Neural cell (in vitro differentiated cells): ENCODE results near the gene GATM. TPM values are rescaled to one million over a fixed set of nuclear protein-coding genes. Genes with fewer than 3 reads are reported as not detected.

Source experiments
- H2AFZ ChIP-seq: fragments of 200-600, 300-800 bp; sonication (generic), shearing (Covaris generic); 2 replicates; pipeline ENCODE4 v1.6.0; 2014; ENCODE audit warnings: low read depth, mild to moderate bottlenecking, antibody characterized with exemption, low read length, moderate library complexity
- H3F3A ChIP-seq: fragments of 200-600 bp; shearing (Covaris generic); 2 replicates; pipeline ENCODE4 v1.6.1; 2016; ENCODE audit warnings: mild to moderate bottlenecking, moderate library complexity, mixed read lengths, antibody characterized with exemption, low read length; ENCODE audit not compliant: insufficient read depth, poor library complexity, severe bottlenecking
- H3K27ac ChIP-seq: fragments of 200-600, 300-800 bp; sonication (generic), shearing (Covaris generic); 2 replicates; pipeline ENCODE4 v1.5.1; 2014; ENCODE audit warnings: mild to moderate bottlenecking, low read length, moderate library complexity
- H3K27me3 ChIP-seq: fragments of 300-800, 200-600 bp; sonication (generic), shearing (Covaris generic); 2 replicates; pipeline ENCODE4 v1.6.0; 2014; ENCODE audit warnings: mild to moderate bottlenecking, low read depth, low read length, moderate library complexity; ENCODE audit not compliant: insufficient read depth
- H3K36me3 ChIP-seq: fragments of 300-800, 200-600 bp; sonication (generic), shearing (Covaris generic); 2 replicates; pipeline ENCODE4 v1.5.1; 2014; ENCODE audit warnings: mild to moderate bottlenecking, antibody characterized with exemption, low read length, moderate library complexity; ENCODE audit not compliant: insufficient read depth
- H3K4me2 ChIP-seq: fragments of 300-800, 200-600 bp; sonication (generic), shearing (Covaris generic); 2 replicates; pipeline ENCODE4 v1.6.0; 2014; ENCODE audit warnings: mild to moderate bottlenecking, low read length
- H3K4me3 ChIP-seq: fragments of 300-800, 200-600 bp; sonication (generic), shearing (Covaris generic); 2 replicates; pipeline ENCODE4 v1.5.1; 2014; ENCODE audit warnings: mild to moderate bottlenecking, low read length, moderate library complexity
- H3K79me2 ChIP-seq: fragments of 200-600 bp; shearing (Covaris generic); replicated peaks from 2 replicates; pipeline ENCODE4 v1.6.0; 2014; ENCODE audit warnings: mild to moderate bottlenecking, low read length, moderate library complexity; ENCODE audit not compliant: insufficient read depth
- H3K9ac ChIP-seq: fragments of 300-800, 200-600 bp; sonication (generic), shearing (Covaris generic); 2 replicates; pipeline ENCODE4 v1.6.1; 2016; ENCODE audit warnings: mild to moderate bottlenecking, low read length, mixed read lengths
- H3K9me2 ChIP-seq: fragments of 200-600 bp; shearing (Covaris generic); 2 replicates; pipeline ENCODE4 v1.6.1; 2016; ENCODE audit warnings: mild to moderate bottlenecking, low read length, mixed read lengths; ENCODE audit not compliant: insufficient read depth
- H3K9me3 ChIP-seq: fragments of 200-600, 300-800 bp; sonication (generic), shearing (Covaris generic); 2 replicates; pipeline ENCODE4 v1.6.1; 2016; ENCODE audit warnings: mild to moderate bottlenecking, mixed run types, low read length, moderate library complexity, mixed read lengths
- H4K20me1 ChIP-seq: fragments of 200-600 bp; shearing (Covaris generic); 2 replicates; pipeline ENCODE4 v1.6.1; 2016; ENCODE audit warnings: mild to moderate bottlenecking, mixed run types; ENCODE audit not compliant: insufficient read depth
- EP300 ChIP-seq: fragments of 450-650 bp; conservative IDR thresholded peaks from 2 replicates; pipeline ENCODE4 v1.6.1; 2014; ENCODE audit warnings: antibody characterized with exemption, mild to moderate bottlenecking, moderate library complexity; ENCODE audit not compliant: poor library complexity, severe bottlenecking
- EZH2 ChIP-seq: fragments of 200-600, 300-800 bp; shearing (Covaris generic), sonication (generic); IDR thresholded peaks from 2 replicates; pipeline ENCODE4 v1.6.1; 2014; ENCODE audit warnings: antibody characterized with exemption, low read length, borderline replicate concordance, mild to moderate bottlenecking; ENCODE audit not compliant: insufficient read depth, poor library complexity, severe bottlenecking
- MXI1 ChIP-seq: fragments of 450-650 bp; conservative IDR thresholded peaks from 2 replicates; pipeline ENCODE4 v1.6.1; 2014; ENCODE audit warnings: antibody characterized with exemption, mild to moderate bottlenecking; ENCODE audit not compliant: poor library complexity, severe bottlenecking
- POLR2AphosphoS5 ChIP-seq: IDR thresholded peaks from 2 replicates; pipeline ENCODE4 v1.6.1; 2012
- RAD21 ChIP-seq: fragments of 450-650 bp; conservative IDR thresholded peaks from 2 replicates; pipeline ENCODE4 v1.6.1; 2014; ENCODE audit warnings: antibody characterized with exemption, mild to moderate bottlenecking, moderate library complexity
- SMC3 ChIP-seq: fragments of 450-650 bp; conservative IDR thresholded peaks from 2 replicates; pipeline ENCODE4 v1.6.1; 2014; ENCODE audit warnings: antibody characterized with exemption, mild to moderate bottlenecking, moderate library complexity; ENCODE audit not compliant: poor library complexity
- TAF1 ChIP-seq: IDR thresholded peaks from 2 replicates; pipeline ENCODE4 v1.6.1; 2012; ENCODE audit warnings: low read depth
- polyA plus RNA-seq: library from polyadenylated mRNA; depleted of rRNA; stranded (reverse); fragments of >200 nt; gene quantifications from 2 replicates; pipeline ENCODE4 v1.2.3, GENCODE V29; 2014
- TF ChIP-seq, protein P1 (sequence below): fragments of 450-650 bp; IDR thresholded peaks from 2 replicates; pipeline ENCODE4 v1.5.1; 2014; ENCODE audit warnings: antibody characterized with exemption, mild to moderate bottlenecking, moderate library complexity; ENCODE audit not compliant: poor library complexity, severe bottlenecking
- TF ChIP-seq, protein P2 (sequence below): IDR thresholded peaks from 2 replicates; pipeline ENCODE4 v1.6.1; 2012; ENCODE audit warnings: borderline replicate concordance

GATM gene
- polyA plus RNA-seq, 1 donor from 2014 or later = 13.3 TPM

DNA sequence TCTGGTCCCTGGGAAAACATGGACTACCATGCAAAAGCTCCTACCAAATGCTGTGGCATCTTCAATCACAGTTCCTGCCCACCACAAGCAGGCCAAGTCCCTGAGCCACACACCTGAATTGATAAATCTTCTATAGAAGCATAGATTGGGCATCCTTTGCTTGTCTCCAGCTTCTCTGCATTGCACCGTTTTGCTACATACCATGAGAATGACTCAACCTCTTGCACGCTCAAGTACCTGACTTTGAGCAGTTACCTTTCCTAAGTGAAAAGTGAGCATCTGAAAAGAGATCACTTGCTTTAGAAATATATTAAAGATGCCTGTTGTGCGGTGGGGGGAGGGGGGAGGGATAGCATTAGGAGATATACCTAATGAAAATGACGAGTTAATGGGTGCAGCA is 31.3 kb downstream of the GATM start:
- H2AFZ ChIP-seq = no peak overlapping the region
- no peaks in the 10 kb centered on the region for H4K20me1 ChIP-seq
- no peak for TF ChIP-seq TAF1
- no peak for TF ChIP-seq EP300
- no peak for TF ChIP-seq POLR2AphosphoS5
- no peak for TF ChIP-seq SMC3
- TF ChIP-seq, protein P1, sequence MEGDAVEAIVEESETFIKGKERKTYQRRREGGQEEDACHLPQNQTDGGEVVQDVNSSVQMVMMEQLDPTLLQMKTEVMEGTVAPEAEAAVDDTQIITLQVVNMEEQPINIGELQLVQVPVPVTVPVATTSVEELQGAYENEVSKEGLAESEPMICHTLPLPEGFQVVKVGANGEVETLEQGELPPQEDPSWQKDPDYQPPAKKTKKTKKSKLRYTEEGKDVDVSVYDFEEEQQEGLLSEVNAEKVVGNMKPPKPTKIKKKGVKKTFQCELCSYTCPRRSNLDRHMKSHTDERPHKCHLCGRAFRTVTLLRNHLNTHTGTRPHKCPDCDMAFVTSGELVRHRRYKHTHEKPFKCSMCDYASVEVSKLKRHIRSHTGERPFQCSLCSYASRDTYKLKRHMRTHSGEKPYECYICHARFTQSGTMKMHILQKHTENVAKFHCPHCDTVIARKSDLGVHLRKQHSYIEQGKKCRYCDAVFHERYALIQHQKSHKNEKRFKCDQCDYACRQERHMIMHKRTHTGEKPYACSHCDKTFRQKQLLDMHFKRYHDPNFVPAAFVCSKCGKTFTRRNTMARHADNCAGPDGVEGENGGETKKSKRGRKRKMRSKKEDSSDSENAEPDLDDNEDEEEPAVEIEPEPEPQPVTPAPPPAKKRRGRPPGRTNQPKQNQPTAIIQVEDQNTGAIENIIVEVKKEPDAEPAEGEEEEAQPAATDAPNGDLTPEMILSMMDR = no peak
- TF ChIP-seq MXI1 = no peak
- no peak for TF ChIP-seq EZH2
- TF ChIP-seq RAD21 = no peak
- TF ChIP-seq, protein P2, sequence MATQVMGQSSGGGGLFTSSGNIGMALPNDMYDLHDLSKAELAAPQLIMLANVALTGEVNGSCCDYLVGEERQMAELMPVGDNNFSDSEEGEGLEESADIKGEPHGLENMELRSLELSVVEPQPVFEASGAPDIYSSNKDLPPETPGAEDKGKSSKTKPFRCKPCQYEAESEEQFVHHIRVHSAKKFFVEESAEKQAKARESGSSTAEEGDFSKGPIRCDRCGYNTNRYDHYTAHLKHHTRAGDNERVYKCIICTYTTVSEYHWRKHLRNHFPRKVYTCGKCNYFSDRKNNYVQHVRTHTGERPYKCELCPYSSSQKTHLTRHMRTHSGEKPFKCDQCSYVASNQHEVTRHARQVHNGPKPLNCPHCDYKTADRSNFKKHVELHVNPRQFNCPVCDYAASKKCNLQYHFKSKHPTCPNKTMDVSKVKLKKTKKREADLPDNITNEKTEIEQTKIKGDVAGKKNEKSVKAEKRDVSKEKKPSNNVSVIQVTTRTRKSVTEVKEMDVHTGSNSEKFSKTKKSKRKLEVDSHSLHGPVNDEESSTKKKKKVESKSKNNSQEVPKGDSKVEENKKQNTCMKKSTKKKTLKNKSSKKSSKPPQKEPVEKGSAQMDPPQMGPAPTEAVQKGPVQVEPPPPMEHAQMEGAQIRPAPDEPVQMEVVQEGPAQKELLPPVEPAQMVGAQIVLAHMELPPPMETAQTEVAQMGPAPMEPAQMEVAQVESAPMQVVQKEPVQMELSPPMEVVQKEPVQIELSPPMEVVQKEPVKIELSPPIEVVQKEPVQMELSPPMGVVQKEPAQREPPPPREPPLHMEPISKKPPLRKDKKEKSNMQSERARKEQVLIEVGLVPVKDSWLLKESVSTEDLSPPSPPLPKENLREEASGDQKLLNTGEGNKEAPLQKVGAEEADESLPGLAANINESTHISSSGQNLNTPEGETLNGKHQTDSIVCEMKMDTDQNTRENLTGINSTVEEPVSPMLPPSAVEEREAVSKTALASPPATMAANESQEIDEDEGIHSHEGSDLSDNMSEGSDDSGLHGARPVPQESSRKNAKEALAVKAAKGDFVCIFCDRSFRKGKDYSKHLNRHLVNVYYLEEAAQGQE = no peak
- no peaks in the 10 kb centered on the region for H3K9me3 ChIP-seq
- no peaks in the 10 kb centered on the region for H3F3A ChIP-seq
- H3K9me2 ChIP-seq = no peaks in the 10 kb centered on the region
- no peaks in the 10 kb centered on the region for H3K79me2 ChIP-seq
- H3K4me3 ChIP-seq = no peak overlapping the region
- H3K36me3 ChIP-seq = no peaks in the 10 kb centered on the region
- no peak overlapping the region for H3K4me2 ChIP-seq
- no peaks in the 10 kb centered on the region for H3K27me3 ChIP-seq
- no peak overlapping the region for H3K9ac ChIP-seq
- H3K27ac ChIP-seq = no peak overlapping the region

DNA sequence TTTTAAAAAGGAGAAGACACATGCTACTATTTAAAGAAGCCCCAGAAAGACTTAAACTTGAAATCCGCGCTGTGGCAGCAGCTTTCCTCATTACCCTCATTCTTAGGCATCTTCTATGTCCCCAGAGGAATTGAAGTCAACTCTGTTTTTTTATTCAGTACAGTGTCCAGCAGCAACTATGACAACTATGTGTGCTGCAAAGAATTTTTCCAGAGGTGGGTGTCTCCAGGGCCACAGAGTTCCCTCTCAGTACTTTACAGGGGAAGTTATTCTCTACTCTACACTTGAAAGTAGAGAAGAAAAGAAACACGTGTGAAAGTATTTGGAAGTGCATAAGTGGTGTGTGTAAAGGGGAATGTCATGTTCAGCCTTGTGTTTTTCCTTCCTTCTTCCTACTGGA is 32.0 kb downstream of the GATM start:
- H3K9ac ChIP-seq = no peak overlapping the region
- H3K27ac ChIP-seq = no peak overlapping the region
- TF ChIP-seq, protein P2 = no peak
- H3K27me3 ChIP-seq = no peaks in the 10 kb centered on the region
- no peaks in the 10 kb centered on the region for H3K9me3 ChIP-seq
- H3K4me2 ChIP-seq = no peak overlapping the region
- H4K20me1 ChIP-seq = no peaks in the 10 kb centered on the region
- no peak overlapping the region for H2AFZ ChIP-seq
- no peak overlapping the region for H3K4me3 ChIP-seq
- no peaks in the 10 kb centered on the region for H3K36me3 ChIP-seq
- H3K9me2 ChIP-seq = no peaks in the 10 kb centered on the region
- H3K79me2 ChIP-seq = no peaks in the 10 kb centered on the region
- H3F3A ChIP-seq = no peaks in the 10 kb centered on the region
